Fibroblast of gingiva (primary cell): ENCODE results near the gene ADIG.

ENCODE experiments used
- DNase-seq: peaks from one replicate; pipeline ENCODE4 v3.0.0-alpha.2; 2011; ENCODE audit warnings: low read depth

Gene ADIG

DNA sequence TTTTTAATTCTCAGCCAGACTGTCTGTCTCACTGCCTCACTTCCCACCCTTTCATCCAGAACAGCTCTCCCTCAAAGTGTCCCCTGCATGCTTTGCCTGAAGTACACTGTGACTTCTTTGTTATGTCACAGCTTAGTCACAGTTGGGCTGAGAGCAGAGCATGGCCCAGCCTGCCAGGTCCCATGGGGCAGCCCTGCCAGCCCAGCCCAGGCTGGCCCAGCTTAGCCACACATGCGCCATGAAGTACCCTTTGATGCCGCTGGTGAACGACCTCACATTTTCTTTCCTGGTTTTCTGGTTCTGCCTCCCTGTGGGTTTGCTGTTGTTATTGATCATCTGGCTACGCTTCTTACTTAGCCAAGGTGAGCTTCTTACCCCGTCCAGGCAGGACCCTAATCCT is at the start of gene ADIG:
Gene ADIG (plus strand): TSS at position 185 of the 400 bp plus-strand sequence. CDS start 54 bp downstream, at position 239.
- no peak for DNase-seq

DNA sequence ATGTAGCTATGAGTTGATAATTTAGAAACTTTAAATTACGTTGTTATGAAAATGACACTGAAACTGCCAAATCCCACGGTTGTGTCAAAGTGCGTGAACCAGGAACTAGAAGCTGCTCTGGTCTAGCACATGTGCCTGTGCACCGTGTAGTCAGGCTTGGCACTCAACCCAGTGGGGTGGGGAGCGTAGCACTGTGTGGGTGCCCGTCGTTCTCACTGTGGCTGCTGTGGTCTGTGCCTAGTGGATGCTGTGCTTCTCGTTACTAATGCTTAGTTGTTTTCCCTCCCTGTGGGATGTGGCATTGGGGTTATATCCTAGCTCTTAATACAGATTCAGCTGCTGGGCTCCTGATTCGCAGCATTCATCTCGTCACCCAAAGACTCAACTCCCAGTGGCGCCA is 46.2 kb upstream of the ADIG start:
- DNase-seq: no peak

- DNase-seq: peak; percentile 2
These were observed 44.7 kb upstream of the ADIG start for GRCh38 chr20:38536310-38536709.

- DNase-seq: no peak
These were observed 43.8 kb upstream of the ADIG start for GRCh38 chr20:38537176-38537575.

GRCh38 chr20:38538789-38539188 is 42.2 kb upstream of the ADIG start:
- no peak for DNase-seq

DNA sequence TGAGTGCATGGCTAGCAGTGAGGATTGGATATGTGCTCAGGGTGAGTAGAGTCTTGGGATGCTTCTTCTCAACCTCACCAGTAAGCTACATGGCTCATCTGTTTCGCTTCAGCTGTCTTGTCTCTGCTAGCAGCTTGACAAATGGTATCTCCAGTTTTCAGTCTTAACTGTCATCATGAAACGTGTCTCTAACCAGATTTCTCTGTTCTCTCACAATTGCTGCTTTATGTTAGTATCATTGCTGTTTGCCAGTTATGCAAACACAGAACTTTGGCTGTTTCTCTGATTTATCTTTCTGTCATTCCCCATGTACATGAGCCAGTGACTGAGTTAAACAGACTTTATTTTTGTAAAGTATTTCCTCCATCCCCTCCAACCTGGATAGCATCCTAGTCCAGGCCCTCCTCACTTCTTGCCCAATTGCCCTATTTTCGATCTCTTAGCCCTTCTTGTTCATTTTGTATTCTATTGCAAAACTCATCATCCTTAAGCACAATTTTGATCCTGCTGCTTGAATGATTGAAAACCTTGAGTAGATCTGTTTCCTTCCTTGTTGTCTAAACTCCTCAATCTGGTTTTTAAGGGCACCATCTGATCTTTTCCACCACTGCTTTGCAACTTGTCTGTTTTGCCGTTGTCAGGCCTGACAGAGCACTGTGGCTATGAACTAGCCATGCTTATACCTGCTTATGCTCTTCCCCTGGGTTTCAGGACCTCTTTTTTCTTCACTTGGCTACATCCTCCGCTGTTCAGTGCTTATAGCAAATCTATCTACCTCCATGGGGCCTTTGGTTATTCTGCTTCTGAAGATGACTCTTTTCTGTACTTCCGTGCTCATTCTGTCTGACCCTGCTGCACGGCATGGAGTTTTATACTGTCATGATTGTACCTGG is 37.7 kb upstream of the ADIG start:
- no peak for DNase-seq

GRCh38 chr20:38545771-38546170 is 35.2 kb upstream of the ADIG start:
- DNase-seq: no peak

DNA sequence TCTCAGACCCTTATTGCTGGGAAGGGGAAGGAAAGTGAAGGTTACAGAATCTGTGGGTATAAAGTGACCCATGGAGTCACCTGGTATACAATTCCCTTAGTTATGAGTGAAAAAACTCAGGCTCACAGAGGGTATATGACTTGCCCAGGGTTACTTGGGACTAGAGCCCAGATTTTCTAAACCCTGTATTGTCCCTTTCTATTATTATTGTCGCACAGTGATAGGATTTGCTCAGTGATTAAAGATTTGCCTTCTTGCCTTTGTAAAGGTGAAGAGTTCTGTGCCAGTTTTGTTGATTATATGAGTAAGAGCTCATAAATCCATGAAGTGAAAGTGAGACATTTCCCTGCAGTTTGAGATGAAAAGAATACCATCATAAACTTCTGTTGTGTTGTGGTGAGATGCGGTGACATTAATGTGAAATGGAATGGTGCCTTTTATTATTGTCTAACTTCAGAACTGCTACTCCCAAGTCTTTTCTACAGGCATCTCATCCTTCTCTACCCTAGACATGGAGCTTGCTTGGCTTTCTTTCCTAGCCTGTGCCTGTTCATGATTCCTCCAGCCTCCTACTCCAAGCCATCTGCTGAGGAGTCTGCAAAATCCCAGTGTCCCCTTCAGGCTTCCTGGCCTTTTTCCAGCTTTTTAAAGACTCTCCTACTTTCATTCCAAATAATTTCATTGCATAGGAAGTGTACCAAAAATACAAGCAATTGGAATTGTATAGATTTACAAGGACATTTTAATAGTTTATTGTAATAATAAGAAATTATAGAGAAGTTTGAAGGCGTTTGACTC is 33.5 kb upstream of the ADIG start:
- no peak for DNase-seq

GRCh38 chr20:38548356-38549083 is 32.5 kb upstream of the ADIG start:
- no peak for DNase-seq

GRCh38 chr20:38550274-38550673 is 30.7 kb upstream of the ADIG start:
- no peak for DNase-seq

DNA sequence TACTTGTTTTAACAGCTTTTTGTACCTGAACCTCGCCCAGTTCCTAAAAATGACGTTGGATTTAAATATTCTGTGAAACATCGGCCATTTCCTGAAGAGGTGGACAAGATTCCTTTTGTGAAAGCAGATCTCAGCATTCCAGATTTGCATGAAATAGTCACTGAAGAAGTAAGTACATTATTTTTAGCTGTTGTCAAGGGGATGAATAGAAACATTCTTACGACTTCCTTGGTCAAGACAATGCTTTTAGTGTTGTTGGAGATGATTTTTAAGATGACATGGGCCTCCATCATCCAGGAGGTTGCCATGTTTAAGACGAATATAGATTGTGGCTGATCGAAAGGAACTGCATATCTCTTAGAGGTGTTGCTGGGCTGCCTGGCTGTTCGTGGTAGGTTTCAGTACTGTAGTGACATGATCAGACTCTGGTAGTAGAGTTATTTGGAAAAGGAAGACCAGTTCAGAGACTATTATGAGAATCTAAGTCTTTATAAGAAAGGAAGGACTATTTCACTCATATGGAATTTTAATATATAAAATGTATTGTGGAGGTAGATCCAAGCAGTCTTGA is 29.9 kb upstream of the ADIG start:
- no peak for DNase-seq

DNA sequence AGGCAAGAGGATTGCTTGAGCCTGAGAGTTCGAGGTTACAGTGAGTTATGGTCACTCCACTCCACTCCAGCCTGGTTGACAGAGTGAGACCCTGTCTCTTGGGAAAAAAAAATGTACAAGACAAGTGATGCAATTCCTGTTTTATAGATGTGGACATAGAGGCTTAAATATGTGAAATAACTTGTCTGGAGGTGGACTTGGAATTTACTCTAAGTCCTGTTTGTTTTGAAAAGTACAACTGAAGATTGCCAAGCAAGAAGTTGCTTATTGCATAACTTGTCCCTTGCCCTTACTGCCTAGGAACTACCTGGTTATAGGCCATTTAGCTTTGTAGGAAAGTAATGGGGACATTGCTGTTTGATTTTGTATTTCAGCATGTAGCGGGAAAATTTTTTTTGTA is 26.0 kb upstream of the ADIG start:
- no peak for DNase-seq

DNA sequence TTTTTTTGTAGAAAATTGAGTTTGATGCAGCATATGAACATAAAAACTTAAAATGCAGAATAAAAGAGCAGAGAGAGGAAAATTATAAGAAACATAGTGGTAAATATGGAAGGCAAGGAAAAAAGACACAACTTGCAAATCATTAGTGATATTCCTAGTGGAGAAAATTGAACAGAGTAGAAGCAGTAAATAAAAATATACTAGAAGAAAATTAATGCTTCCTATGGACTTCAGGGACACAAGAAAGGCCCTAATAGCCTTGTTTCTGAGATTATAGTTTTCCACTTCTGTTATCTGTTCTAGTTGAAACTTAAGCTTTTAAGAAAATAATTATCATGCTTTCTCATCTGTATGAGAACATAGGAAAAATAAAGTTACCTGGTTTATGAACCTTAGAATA is 25.6 kb upstream of the ADIG start:
- DNase-seq: no peak

- DNase-seq: no peak
These were observed 23.8 kb upstream of the ADIG start for GRCh38 chr20:38557174-38557573.

DNA sequence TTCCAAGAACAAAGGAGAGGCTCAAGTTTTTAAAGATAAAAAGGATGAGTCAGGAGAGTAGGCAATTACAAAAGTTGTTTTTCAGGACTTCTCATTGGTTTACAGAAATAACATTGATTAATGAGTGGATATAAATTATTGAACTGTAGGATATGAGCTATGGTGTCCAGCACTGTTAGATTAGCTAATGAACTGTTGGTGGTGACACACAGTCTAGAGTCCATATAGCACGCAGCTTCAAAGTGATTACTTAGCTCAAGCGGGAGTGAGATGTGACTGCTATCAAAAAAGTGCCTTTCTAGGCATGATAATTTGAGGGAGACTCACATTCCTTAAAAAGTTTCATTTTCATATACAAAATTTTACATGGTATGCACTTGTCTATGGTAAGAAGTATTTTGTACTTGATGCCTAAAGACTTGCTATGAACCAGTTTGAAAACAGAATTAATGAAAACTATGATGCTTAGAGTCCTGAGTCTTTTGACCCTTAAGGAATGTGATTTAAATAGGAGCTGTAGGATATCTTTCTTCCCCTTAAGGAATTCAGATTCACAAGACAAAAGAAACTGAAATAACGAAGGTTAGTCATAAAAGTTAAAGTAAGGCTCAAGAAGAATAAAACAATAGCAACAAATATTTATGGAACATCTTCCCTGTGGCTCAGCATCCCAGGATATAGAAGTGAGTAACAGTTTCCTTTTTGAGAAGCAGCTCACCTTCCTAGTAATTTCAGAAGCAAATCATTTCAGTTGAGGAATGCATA is 22.2 kb upstream of the ADIG start:
- DNase-seq: no peak

DNA sequence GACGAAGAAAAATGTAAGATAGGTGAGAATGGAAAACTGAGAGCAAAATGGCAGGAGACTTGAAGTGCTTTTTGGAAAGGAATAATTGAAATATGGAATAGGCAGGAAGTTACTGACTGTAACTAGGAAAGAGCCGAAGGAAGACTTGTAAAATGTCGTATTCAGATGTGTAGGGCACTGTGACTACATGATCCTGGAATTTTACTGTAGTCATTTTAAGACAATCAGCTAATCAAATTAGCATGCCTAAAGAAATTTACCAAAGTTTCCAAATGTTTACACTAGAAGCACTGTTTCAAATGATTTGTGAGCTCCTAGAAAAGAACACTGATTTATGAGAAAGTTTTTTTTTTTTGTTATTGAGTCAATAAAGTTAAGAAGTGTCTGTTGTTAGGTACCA is 21.2 kb upstream of the ADIG start:
- DNase-seq: no peak

DNA sequence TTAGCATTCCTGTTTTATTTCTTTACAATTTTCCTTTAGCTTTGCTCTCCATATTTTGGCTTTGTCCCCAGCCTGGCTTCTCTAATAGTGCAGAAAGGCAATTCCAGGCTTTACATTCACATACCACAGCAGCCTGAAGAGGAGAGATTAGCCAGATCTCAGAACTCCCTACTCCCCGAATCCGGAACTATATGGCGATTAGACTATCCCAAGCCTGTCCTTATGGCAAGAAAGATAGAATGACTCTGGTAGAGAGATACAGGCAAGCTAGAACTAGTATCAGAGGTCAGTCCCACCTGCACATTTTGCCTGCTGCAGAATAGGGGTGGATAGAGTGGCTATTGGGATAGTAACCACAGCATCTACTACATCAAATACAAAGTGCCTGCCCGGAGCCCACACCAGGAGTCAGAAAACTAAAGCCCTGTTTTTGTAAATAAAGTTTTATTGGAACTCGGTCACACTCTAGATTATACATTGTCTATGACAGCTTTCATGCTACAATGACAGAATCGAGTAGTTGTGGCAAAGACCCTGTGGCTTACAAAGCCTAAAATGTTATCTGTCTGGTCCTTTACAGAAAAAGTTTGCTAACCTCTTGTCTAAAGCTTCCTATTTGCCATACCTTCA is 17.1 kb upstream of the ADIG start:
- no peak for DNase-seq

DNA sequence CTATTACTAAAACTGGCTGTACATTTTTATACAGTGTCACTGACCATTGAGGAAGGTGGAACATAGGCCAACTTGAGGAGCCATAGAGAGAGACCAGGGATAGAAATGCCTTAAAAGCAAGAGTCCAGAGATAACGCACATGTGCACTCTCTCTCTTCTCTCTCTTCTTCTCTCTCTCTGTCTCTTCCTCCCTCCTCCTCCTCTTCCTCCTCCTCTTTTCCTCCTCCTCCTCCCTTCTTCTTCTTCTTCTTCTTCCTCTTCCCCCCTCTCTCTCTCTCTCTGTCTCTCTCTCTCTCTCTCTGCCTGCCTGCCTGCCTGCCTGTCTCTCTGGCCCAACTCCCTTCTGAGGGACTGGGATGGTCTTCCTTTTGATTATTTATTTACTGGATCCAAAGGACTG is 16.3 kb upstream of the ADIG start:
- DNase-seq: no peak

DNA sequence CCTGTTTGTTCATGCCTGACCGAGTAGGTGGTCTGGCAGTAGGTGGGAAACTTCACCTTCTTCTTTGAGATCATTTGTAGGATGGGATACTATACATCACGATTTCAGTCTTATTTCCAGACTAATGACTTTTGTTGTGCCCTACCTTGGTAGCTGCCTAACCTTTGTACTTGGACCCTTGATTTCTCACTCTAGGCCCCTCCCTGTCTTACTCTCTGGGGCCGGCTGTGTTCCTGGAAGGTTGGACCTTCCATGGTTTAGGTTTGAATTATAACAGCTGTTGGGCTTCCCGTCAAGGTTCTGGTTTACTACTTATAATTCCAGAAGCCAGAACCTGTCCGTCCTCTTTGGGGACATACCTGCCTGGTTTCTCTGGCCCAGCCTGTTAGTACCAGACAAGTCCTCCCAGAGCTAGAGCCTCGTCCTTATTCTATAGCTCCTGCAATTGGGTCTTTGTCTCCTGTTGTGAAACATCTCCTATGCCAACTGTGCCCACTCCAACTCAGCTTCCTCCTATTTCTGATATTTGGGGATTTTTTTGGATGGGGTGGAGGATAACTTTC is 14.9 kb upstream of the ADIG start:
- no peak for DNase-seq

DNA sequence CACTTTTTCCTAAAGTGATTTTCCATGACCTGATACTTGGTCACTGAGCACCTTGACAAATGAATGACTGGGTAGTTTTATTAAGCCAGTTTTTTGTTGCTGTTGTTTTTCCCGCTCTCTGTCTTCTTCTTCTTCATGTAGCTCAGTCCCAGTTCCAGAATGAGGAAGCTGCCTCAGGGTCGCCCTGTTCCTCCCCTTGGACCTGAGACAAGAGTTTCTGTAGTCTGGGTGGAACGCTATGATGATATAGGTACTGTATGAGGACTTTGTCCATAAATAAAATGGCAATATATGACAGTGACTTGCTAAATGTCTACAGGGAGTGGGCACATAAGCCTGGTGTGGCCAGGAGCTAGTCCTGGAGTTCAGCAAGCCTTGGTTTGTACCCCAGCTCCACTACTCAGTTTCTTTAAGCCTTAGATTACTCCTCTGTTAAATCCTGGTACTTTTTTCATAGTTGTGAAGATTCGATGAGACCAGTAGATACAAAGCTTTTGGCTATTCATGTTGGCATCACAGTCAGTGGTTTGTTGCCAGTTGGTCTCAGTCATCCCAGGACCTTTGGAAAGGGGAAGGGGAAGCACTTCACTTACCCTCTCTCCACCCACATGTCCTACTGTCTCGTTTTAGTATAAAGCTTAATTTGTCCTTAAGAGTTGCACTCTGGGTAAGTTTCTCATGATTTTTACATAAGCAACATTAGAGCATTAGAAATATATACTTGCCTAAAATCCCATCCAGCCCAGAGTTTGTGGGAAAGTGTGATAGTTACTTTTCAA is 11.1 kb upstream of the ADIG start:
- DNase-seq: no peak
